HL-60 (cell line): Measurements from ENCODE around the gene TRIM9.

Source experiments
- DNase-seq, 2 experiments: peaks; one replicate each; pipeline ENCODE4 v3.0.0-alpha.2; 2010 to 2020; ENCODE audit warnings: low read depth in 1 of 2, low spot score in 1 of 2
- H3K27ac ChIP-seq: fragments of 250-450 bp; sonication (Bioruptor Pico); replicated peaks from 2 replicates; pipeline ENCODE4 v1.5.1; 2020; ENCODE audit warnings: mild to moderate bottlenecking, moderate library complexity
- H3K27me3 ChIP-seq: fragments of 250-450 bp; sonication (Bioruptor Pico); 2 replicates; pipeline ENCODE4 v1.5.1; 2021; ENCODE audit warnings: mild to moderate bottlenecking, moderate library complexity; ENCODE audit not compliant: insufficient read depth, poor library complexity, severe bottlenecking
- H3K4me3 ChIP-seq: replicated peaks from 2 replicates; pipeline ENCODE4 v1.5.1; 2011; ENCODE audit warnings: mild to moderate bottlenecking, control low read depth, low read length; ENCODE audit not compliant: insufficient read depth
- CTCF ChIP-seq: IDR thresholded peaks from one replicate; pipeline ENCODE4 v1.5.1; 2011; ENCODE audit warnings: low read length, control low read depth, inconsistent platforms; ENCODE audit not compliant: insufficient read depth
- GABPA ChIP-seq: IDR thresholded peaks from 2 replicates; pipeline ENCODE4 v1.6.1; 2012; ENCODE audit warnings: low read depth
- POLR2AphosphoS5 ChIP-seq: IDR thresholded peaks from 2 replicates; pipeline ENCODE4 v1.6.1; 2012; ENCODE audit warnings: low read depth
- REST ChIP-seq: IDR thresholded peaks from 2 replicates; pipeline ENCODE4 v1.6.1; 2012; ENCODE audit warnings: low read depth; ENCODE audit not compliant: insufficient replicate concordance
- SPI1 ChIP-seq: IDR thresholded peaks from 2 replicates; pipeline ENCODE4 v1.6.1; 2012; ENCODE audit warnings: low read depth, mild to moderate bottlenecking, borderline replicate concordance

The TRIM9 gene

GRCh38 chr14:50928002-50928635 is 166.8 kb downstream of the TRIM9 start:
- Histone ChIP-seq H3K27me3 (no peaks in the 10 kb centered on the region), H3K4me3 (no peak overlapping the region), H3K27ac (peak overlapping the region; percentile 73)
- peak; percentile 92 to 94 for DNase-seq
- TF ChIP-seq POLR2AphosphoS5 (peak; percentile 70), REST (no peak), CTCF (no peak), SPI1 (peak; percentile 97), GABPA (no peak)

- DNase-seq, result peak; percentile 84 to 90
Observed at GRCh38 chr14:50926851-50927386, 168.0 kb downstream of the TRIM9 start.

More at GRCh38 chr14:50926851-50927386, 168.0 kb downstream of the TRIM9 start:
- Histone ChIP-seq H3K27ac (peak overlapping the region; percentile 73), H3K27me3 (no peaks in the 10 kb centered on the region), H3K4me3 (no peak overlapping the region)
- peak; percentile 53; the same call in 1 of the 2 replicates for TF ChIP-seq POLR2AphosphoS5
- no peak for TF ChIP-seq CTCF
- no peak for TF ChIP-seq GABPA
- peak; percentile 29; the same call in 1 of the 2 replicates for TF ChIP-seq SPI1
